Measurements from ENCODE around the gene SLC6A15.

SLC6A15 gene

DNA sequence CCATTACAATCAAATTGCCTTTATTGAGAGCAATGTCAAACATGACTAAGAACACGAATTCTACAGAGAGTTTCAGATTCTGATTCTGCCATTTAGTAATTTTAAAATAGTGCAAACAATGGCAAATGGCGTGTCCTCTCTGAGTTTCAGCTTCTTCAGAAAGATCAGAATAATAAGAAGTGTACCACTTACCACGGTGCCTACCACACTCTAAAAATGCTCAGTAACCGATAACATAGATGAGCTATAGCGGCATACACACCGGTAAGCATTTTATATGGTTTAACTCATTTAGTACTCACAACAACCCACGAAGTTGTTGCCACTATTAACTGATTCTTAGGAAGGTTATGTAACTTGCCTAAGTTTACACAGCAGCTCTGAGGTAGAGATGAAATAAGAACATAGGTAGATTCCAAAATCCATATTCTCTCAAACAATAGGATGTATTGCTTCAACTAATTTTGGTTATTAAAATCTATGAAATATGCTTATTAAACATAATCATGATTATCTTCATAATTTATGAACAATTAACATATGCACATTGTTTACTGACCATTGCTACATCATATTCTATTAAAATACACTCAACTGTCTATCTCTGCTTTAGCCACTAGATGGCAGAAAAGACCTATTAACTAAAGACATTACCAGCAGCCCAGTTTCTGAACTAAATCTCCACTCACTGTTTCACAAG is 38.3 kb downstream of the SLC6A15 start:
- DNase-seq, result peak in 1 of 5 donors; percentile 30

GRCh38 chr12:84862186-84862585 is 50.4 kb downstream of the SLC6A15 start:
- DNase-seq, result no peak

DNA sequence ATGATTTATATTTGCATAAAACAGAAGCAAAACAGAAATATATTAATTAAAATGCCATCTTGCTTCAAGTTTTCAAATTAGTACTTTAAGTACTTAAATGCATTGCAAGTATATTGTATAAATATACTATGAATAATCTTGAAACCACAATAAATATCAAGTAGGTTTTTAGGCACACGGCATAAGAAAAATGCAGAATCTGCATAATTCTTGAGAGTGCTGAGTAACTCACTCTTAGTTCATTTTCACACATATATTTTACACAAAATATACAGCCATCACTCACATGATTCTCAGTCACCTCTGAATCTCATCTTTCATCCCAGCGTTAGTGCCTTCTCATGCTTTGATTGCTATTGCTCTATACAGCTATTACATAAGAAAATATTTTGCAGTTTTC is 51.9 kb downstream of the SLC6A15 start:
- DNase-seq, result no peak

DNA sequence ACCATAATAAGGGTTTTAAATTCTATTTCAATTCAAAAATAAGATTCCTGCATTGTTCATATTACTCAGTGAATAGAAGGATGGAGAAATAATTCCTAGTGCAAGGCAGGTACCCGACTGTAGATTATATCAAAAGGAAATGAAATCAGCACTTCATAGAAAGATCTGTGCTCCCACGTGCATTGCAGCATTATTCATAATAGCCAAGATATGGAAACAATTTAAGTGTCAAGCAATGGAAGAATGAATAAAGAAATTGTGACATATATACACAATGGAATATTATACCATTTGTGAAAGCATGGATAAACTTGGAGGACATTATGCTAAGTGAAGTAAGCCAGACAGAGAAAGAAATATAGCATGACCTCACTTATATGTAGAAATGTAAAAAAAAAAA is 53.8 kb downstream of the SLC6A15 start:
- DNase-seq, result no peak

DNA sequence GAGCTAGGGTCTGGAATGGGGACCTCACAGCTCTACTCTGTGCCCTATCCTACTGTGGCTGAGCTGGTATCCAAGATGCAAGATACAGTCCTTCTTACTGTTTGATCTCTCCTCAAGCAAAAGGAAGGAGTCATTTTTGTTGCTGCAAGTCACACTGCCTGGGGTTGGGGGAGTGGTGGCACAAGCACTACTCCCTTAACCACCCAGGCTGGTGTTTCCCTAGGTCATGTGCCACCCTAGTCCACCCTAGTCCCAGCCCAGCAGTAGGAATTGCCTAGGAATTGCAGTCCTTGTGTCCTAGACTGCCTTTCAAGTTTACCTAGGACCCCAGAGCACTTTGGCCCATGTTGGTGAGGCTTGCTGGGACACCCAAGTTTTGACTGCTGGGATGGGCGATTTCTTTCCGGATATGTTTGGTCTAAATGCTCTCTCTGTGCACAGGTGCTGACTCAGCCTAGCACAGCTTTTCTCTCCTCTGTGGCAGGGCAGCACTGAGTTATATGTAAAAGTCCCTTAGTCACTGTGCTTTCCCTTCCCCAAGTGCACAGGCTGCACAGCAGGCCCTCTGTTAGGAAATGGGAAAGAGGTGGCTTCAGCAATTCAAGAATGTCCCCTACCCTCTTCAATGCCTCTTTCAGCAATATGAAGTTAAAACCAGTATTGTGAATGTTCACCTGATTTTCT is 54.9 kb downstream of the SLC6A15 start:
- DNase-seq, result no peak

DNA sequence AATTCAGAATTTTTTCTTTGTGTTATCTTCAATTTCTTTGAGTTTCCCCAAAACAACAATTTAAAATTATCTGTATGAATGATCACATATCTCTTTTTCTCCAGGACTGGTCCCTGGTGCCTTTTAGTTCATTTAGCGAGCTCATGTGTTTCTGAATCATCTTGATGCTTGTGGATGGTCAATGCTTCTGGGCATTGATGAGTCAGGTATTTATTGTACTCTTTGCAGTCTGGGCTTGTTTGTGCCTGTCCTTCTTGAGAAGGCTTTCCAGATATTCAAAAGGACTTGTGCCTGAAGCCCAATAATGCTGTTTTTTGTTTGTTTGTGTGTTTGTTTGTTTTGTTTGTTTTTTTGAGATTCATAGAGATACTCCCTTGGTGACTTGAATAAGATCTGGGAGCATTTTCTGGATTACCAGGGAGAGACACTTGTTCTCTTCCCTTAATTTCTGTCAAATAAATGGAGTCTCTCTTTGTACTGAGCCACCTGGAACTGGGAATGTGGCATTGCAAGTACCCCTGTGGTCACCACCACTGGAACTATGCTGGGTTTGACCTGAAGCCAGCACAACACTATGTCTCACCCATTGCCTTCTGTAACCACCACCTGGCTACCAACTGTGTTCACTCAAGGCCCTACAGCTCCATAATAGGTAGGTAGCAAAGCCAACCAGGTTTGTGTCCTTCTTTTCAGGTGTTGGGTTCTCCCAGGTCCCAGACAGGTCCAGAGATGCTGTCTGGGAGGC is 56.3 kb downstream of the SLC6A15 start:
- no peak for DNase-seq

- DNase-seq, result peak in 1 of 5 donors; percentile 52
Measured at GRCh38 chr12:84843593-84844144, 68.9 kb downstream of the SLC6A15 start.

GRCh38 chr12:84842406-84843013 is 70.1 kb downstream of the SLC6A15 start:
- peak in 1 of 5 donors; percentile 12 for DNase-seq

- DNase-seq, result no peak
Measured at GRCh38 chr12:84841591-84841990, 71.0 kb downstream of the SLC6A15 start.

DNA sequence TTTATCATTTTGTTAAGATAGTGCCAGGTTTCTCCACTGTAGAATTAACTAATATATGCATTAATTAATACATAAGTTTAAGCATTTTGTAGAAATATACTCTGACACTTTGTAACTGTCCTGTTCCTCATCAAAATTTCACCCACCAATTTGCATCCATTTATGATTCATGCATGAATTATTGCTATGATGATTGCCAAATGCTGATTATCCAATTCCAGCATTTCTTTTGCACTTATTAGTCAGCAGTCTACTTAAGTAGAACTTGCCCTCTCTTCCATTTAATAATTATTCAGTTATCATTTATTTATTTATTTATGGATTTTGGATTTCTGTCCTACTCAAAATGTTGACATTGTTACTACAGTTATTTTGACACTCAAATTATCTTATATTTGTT is 72.2 kb downstream of the SLC6A15 start:
- DNase-seq, result no peak

- DNase-seq, result no peak
Measured at GRCh38 chr12:84826925-84827324, 85.7 kb downstream of the SLC6A15 start.

GRCh38 chr12:84825149-84825548 is 87.5 kb downstream of the SLC6A15 start:
- no peak for DNase-seq

GRCh38 chr12:84822525-84822924 is 90.1 kb downstream of the SLC6A15 start:
- DNase-seq, result no peak

DNA sequence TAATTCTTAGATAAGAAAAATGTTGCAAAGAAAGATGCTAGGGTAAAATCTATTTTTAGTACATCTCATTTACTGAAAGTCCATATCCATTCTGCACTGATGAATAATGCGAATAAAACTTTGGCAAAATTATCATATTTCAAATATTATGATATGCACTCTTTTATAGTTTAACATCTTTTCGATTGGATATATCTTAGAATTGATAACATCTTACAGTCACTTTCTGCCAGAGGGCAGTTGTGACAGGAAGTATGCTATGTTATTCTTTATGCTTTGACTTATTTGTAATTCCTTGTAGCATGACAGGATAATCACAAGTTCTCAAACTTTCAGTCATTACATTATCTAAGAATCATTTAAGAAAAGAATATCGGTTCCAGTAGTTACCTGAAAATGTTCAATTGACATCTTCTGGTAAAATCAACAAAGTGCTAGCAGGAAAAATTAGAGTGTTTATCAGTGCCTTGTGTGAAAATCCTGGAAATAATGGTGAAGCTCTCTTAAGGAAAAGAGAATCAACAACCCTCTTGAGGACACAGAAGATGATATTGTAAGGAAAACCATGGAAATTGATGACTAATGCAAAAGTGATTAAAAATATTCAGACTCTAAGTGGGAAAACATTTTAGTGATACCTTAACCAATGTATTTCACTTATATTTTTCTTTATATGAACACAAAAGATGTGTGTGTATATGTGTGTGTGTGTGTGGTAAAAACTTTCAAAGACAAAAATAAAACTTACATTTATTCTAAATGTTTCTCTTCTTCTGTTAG is 95.5 kb downstream of the SLC6A15 start:
- no peak for DNase-seq

DNA sequence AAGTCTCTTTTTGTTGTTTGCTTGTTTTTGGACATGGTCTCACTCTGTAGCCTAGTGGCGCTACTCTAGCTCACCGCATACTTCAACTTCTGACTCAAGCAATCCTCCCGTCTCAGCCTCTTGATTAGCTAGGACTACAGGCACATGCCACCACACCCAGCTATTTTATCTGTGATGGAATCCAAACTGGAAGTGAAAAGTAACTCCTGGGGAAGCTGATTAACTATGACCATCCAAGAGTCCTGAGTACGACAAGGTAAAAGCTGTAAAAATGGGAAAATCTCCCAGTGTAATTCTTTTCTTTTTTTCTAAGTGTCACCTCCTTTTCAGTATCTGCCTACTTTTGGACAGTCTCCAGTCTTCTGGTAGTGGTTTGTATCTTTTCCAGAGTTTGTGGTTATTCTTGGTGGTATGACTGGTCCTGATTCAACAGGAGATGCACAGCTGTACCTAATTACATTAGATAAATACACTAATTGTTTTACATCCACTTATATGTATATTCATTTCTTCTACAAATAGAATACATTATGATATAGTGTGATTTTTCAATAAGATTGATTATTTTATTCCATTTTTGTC is 97.8 kb downstream of the SLC6A15 start:
- DNase-seq, result no peak

GRCh38 chr12:84813780-84814663 is 98.6 kb downstream of the SLC6A15 start:
- DNase-seq, result no peak

DNA sequence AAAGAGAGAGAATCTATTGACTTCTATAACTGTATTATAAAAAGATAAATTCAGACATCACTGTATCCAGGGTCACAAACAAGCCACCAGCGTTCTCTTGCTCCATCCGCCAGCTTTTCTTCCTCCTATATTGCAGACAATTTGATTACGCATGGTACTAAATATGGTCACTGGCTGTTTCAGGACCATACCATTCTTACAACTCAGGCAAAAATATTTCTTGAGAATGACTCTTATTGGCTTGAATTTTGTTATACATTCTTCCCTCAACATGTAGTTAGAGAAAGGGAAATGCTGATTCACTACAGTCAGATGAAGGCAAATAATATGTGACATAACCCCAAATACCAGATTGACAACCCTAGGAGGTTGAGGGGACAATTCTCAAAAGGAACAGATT is 101.3 kb downstream of the SLC6A15 start:
- no peak for DNase-seq

- no peak for DNase-seq
Measured at GRCh38 chr12:84810611-84811010, 102.0 kb downstream of the SLC6A15 start.
